Measurements from ENCODE around the gene RAB4A. TPM values are rescaled to one million over a fixed set of nuclear protein-coding genes. Genes with fewer than 3 reads are reported as not detected.
A peak's percentile ranks its signal among the peaks of the same experiment; 100 is the strongest.

RAB4A gene
- total and polyA plus RNA-seq, 2 of the 4 experiments (the other 2 are of a cell fraction): 25.6 to 26.2 TPM

GRCh38 chr1:229286099-229286766, 15.3 kb downstream of the RAB4A start:
- Histone ChIP-seq H3K27me3 (ENCODE audit: control insufficient read depth, insufficient read depth, low read length) (no peaks in the 10 kb centered on the region), H3K56ac (ENCODE audit: extremely low read depth, insufficient read depth, low read length) (no peak overlapping the region), H3K4ac (ENCODE audit: low read depth, low read length) (no peak overlapping the region), H3K4me1 (ENCODE audit: control insufficient read depth, insufficient read depth, low read length) (peaks cover 9% of the 10 kb centered on the region), H3K9me1 (ENCODE audit: insufficient read depth, low read length) (peaks cover 6% of the 10 kb centered on the region; the same call in 1 of the 2 replicates), H3K27ac (ENCODE audit: insufficient read depth, low read length) (no peak overlapping the region), H2BK20ac (ENCODE audit: low read depth, low read length) (no peak overlapping the region), H3K9ac (ENCODE audit: low read depth, low read length) (no peak overlapping the region), H3K9me3 (ENCODE audit: control insufficient read depth, insufficient read depth, low read length) (no peaks in the 10 kb centered on the region), H4K91ac (ENCODE audit: insufficient read depth, low read depth, low read length) (no peak overlapping the region), H2BK120ac (ENCODE audit: low read depth, low read length) (no peak overlapping the region), H4K20me1 (ENCODE audit: insufficient read depth, low read length) (peaks cover 15% of the 10 kb centered on the region; the same call in 1 of the 2 replicates), H3K14ac (replicated peaks; ENCODE audit: low read depth, low read length) (no peak overlapping the region), H3K4me3 (ENCODE audit: insufficient read depth, low read depth, low read length) (no peak overlapping the region), H4K5ac (ENCODE audit: low read depth, low read length) (no peak overlapping the region), H2AFZ (replicated peaks; ENCODE audit: low read length, poor library complexity) (no peak overlapping the region), H2BK5ac (ENCODE audit: low read depth, low read length, poor library complexity, severe bottlenecking) (no peak overlapping the region), H3K18ac (ENCODE audit: low read depth, low read length) (no peak overlapping the region), H2AK9ac (replicated peaks; ENCODE audit: low read depth, low read length, poor library complexity) (no peak overlapping the region), H2BK15ac (ENCODE audit: low read depth, low read length) (no peak overlapping the region), H3K36me3 (ENCODE audit: control insufficient read depth, insufficient read depth, low read length) (peaks cover 8% of the 10 kb centered on the region), H2AK5ac (ENCODE audit: low read depth, low read length) (no peak overlapping the region), H3K79me1 (ENCODE audit: low read depth in 1 of 2, low read length in 2 of 2) (peaks cover 24 to 63% of the 10 kb centered on the region in 2 experiments), H3K23ac (ENCODE audit: low read depth, low read length) (no peak overlapping the region), H4K8ac (ENCODE audit: low read depth in 2 of 2, low read length in 2 of 2) (no peak overlapping the region), H3K4me2 (ENCODE audit: low read depth, low read length) (no peak overlapping the region)
- BruUV-seq (replicated peaks): no TSS peak
- no peak for DNase-seq
- intact Hi-C loops (cut with micrococcal nuclease): no loop called here
- in situ Hi-C loops (cut with MboI; ENCODE audit: low sequenced_read_pairs): no loop called here
- ChIA-PET CTCF (no interaction called here), POLR2A (ENCODE audit: unreplicated experiment) (no interaction called here)
- dilution Hi-C loops (cut with HindIII; ENCODE audit: low sequenced_read_pairs, unreplicated experiment): no loop called here
- TF ChIP-seq RAD21 (IDR thresholded peaks at IDR 0.05; ENCODE audit: low read length) (no peak), MAFK (IDR thresholded peaks at IDR 0.05; ENCODE audit: low read depth, low read length) (peak; percentile 85)
- ATAC-seq (ENCODE audit: low read depth): peak; percentile 9; the same call in 1 of the 2 replicates
- no CpG with 5 or more reads among the region's 2 CpGs for WGBS, 2 experiments (ENCODE audit: extremely low coverage in 2 of 2, insufficient read length in 1 of 2)

Data from IMR-90 (cell line).